ENCODE measurements around the gene DIP2B. TPM values are rescaled to one million over a fixed set of nuclear protein-coding genes. Genes with fewer than 3 reads are reported as not detected.
"Not testable (repeated sequence)": the region's sequence is repeated elsewhere in the genome, so short reads cannot be mapped to it uniquely, and the experiment has no call there.

Gene DIP2B
- total and polyA plus RNA-seq, 12 donors, result 3.4 to 46.6 (median 25.0) TPM

DNA sequence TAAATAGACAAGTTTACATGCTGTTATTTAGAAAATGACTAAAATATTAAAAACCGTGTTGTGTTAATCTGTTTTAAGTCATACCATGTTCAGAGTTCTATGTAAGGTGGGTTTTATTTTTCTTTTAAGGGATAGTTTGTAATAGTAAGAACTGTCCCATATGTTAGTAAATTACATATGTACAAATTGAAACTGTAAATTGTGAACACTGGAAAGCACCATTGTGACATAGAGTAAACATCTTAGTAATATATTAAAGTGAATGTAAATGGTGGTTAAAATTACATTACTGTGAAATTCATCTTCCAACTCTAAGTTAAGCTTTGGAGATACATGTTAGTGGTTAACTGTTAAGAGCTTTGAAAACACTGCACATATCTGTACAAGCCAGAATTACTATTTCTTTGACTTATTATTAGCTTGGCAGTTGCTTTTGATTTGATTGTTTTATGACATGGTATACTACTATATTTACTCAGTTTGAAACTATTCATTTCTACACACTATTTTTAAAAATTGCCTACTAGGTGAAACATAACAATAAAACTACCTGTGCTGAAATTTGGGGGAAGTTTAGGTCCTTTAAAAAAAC is 27.4 kb upstream of the DIP2B start:
- Histone ChIP-seq H3K27me3 (no peaks in the 10 kb centered on the region), H3K9me3 (replicated peaks in 1 of 3) (peaks cover 0 to 8% (median 0%) of the 10 kb centered on the region in 3 donors), H3K4me1 (replicated peaks in 1 of 2) (no peaks in the 10 kb centered on the region), H3K27ac (no peak overlapping the region), H3K36me3 (replicated peaks in 1 of 2) (peaks cover 0 to 39% of the 10 kb centered on the region in 2 donors), H3K4me3 (no peak overlapping the region)
- 79 to 92% (median 89%) methylated on average over 1 of the region's 1 CpG for WGBS, 4 donors
- TF ChIP-seq, protein P1, sequence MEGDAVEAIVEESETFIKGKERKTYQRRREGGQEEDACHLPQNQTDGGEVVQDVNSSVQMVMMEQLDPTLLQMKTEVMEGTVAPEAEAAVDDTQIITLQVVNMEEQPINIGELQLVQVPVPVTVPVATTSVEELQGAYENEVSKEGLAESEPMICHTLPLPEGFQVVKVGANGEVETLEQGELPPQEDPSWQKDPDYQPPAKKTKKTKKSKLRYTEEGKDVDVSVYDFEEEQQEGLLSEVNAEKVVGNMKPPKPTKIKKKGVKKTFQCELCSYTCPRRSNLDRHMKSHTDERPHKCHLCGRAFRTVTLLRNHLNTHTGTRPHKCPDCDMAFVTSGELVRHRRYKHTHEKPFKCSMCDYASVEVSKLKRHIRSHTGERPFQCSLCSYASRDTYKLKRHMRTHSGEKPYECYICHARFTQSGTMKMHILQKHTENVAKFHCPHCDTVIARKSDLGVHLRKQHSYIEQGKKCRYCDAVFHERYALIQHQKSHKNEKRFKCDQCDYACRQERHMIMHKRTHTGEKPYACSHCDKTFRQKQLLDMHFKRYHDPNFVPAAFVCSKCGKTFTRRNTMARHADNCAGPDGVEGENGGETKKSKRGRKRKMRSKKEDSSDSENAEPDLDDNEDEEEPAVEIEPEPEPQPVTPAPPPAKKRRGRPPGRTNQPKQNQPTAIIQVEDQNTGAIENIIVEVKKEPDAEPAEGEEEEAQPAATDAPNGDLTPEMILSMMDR (IDR thresholded peaks at IDR 0.05), result no peak
- intact Hi-C loops (cut with DNase I), result no loop called here
- DNase-seq, result no peak

DNA sequence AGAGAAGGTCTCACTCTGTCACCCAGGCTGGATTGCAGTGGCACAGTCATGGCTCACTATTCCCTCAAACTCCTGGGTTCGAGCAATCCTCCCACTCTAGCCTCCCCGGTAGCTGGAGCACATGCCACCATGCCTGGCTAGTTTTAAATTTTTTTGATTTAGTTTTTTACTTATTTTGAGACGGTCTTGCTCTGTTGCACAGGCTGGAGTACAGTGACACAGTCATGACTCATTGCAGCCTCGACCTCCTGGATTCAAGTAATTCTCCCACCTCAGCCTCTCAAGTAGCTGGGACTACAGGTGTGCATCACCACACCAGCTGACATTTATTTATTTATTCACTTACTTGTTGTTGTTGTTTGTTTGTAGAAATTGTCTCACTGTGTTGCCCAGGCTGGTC is 22.2 kb upstream of the DIP2B start:
- Histone ChIP-seq H3K27me3 (no peaks in the 10 kb centered on the region), H3K36me3 (replicated peaks in 1 of 2) (no peaks in the 10 kb centered on the region), H3K4me1 (replicated peaks in 1 of 2) (no peaks in the 10 kb centered on the region), H3K27ac (no peak overlapping the region), H3K4me3 (no peak overlapping the region), H3K9me3 (replicated peaks in 1 of 3) (peaks cover 0 to 4% (median 0%) of the 10 kb centered on the region in 3 donors)
- TF ChIP-seq, protein P1 (IDR thresholded peaks at IDR 0.05), result no peak
- no peak for TF ChIP-seq POLR2A (IDR thresholded peaks at IDR 0.05)
- intact Hi-C loops (cut with DNase I), result no loop called here
- DNase-seq, result no peak
- WGBS, 4 donors, result 78 to 90% (median 80%) methylated on average over 4 of the region's 4 CpGs

DNA sequence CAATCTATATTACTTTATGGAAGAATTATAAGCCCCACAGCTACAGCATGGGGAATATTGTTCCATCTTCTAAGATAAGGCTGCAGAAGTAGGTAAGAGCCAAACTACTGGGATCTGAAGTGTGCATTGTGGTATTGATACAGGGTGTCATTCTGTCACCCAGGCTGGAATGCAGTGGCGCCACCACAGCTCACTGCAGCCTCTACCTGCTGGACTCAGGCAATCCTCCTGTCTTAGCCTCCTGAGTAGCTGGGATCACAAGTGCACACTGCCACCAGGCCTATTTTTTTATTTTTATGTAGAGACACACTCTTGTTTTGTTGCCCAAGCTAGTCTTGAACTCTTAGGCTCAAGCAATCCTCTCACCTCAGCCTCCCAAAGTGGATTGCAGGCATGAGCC is 21.3 kb upstream of the DIP2B start:
- Histone ChIP-seq H3K4me3 (no peak overlapping the region), H3K27me3 (no peaks in the 10 kb centered on the region), H3K36me3 (replicated peaks in 1 of 2) (no peaks in the 10 kb centered on the region), H3K27ac (no peak overlapping the region), H3K9me3 (replicated peaks in 1 of 3) (no peaks in the 10 kb centered on the region), H3K4me1 (replicated peaks in 1 of 2) (no peaks in the 10 kb centered on the region)
- no peak for TF ChIP-seq POLR2A (IDR thresholded peaks at IDR 0.05)
- TF ChIP-seq, protein P1 (IDR thresholded peaks at IDR 0.05), result no peak
- no peak for DNase-seq
- 67 to 100% (median 95%) methylated on average over 1 of the region's 1 CpG for WGBS, 4 donors
- intact Hi-C loops (cut with DNase I), result no loop called here

DNA sequence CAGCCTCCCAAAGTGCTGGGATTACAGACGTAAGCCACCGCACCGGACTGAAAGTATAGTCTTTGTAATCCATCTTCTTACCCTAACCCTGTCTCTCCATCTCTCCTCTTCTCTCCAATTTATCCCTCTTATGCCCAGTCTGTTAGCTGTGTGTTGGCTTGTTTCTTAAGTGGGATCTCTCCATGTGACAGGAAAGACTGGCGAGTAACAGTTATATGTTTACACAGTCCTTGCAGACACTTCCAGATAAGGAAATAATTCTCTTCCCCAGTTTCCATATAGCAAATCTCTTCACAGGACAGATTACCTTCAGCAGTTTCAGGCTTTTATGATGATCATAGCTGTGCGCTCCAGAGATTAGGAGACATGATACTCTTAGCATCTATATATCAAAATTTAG is 16.0 kb upstream of the DIP2B start:
- TF ChIP-seq, protein P1 (IDR thresholded peaks at IDR 0.05), result no peak
- TF ChIP-seq POLR2A (IDR thresholded peaks at IDR 0.05), result no peak
- no peaks in the 10 kb centered on the region for H3K4me1 ChIP-seq (replicated peaks in 1 of 2)
- no peaks in the 10 kb centered on the region for H3K9me3 ChIP-seq (replicated peaks in 1 of 3)
- no peaks in the 10 kb centered on the region for H3K27me3 ChIP-seq
- no peak overlapping the region for H3K27ac ChIP-seq
- WGBS, 4 donors, result 83 to 93% (median 89%) methylated on average over 5 of the region's 5 CpGs
- no peaks in the 10 kb centered on the region for H3K36me3 ChIP-seq (replicated peaks in 1 of 2)
- no peak overlapping the region for H3K4me3 ChIP-seq
- intact Hi-C loops (cut with DNase I), result no loop called here
- no peak for DNase-seq

DNA sequence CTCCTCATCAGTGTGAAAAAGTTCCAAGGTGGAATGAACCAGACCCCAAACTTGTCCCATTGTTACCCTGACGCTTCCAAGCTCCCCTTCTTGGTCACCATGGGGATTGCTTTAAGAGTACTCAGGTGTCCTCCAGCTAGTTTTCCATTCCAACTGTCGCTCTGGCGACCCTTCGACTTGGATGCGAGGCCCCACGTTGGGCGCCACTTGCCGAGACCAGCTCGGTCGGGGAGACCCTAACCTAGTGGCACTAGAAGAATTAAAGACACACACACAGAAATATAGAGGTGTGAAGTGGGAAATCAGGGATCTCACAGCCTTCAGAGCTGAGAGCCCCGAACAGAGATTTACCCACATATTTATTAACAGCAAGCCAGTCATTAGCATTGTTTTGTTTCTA is 6.7 kb upstream of the DIP2B start:
- intact Hi-C loops (cut with DNase I); H3K27ac ChIP-seq; H3K9me3 ChIP-seq (replicated peaks in 1 of 3); H3K4me1 ChIP-seq (replicated peaks in 1 of 2); H3K36me3 ChIP-seq (replicated peaks in 1 of 2); H3K4me3 ChIP-seq; DNase-seq; H3K27me3 ChIP-seq: not testable (repeated sequence)
- WGBS, 4 donors, result 88 to 91% (median 90%) methylated on average over 10 to 11 of the region's 11 CpGs

Measured in adrenal gland (tissue), 12 donors.